Prostate gland (tissue), 2 donors: Measurements from ENCODE around the gene PRIMPOL.

Source experiments
- CTCF ChIP-seq, 4 experiments: fragments of 200-600 bp in 2 of 4; fragments of 450-650 bp in 2 of 4; sonication (generic) in 2 of 4; IDR thresholded peaks; 1 replicate in 3 of 4; 2 replicates in 1 of 4; pipeline ENCODE4 v1.5.1; 2016 to 2019; ENCODE audit warnings: antibody characterized with exemption in 4 of 4, mild to moderate bottlenecking in 2 of 4, moderate library complexity in 2 of 4
- POLR2A ChIP-seq: fragments of 450-650 bp; IDR thresholded peaks from one replicate; pipeline ENCODE4 v1.6.1; 2016; ENCODE audit warnings: antibody characterized with exemption, mild to moderate bottlenecking
- POLR2AphosphoS5 ChIP-seq: sonication (generic); formaldehyde crosslinking; IDR thresholded peaks from one replicate; pipeline ENCODE4 v1.6.1; 2017; ENCODE audit warnings: antibody characterized with exemption

- TF ChIP-seq CTCF (IDR thresholded peaks at IDR 0.05) (no peak), POLR2AphosphoS5 (no peak), POLR2A (no peak)
These were observed 56.9 kb downstream of the PRIMPOL start for GRCh38 chr4:184706453-184706852.
